Sigmoid colon (tissue), 4 donors: Measurements from ENCODE around the gene BRF1.

ENCODE experiments used
- CTCF ChIP-seq, 4 experiments: fragments of 450-650 bp in 3 of 4; fragments of 200-600 bp in 1 of 4; IDR thresholded peaks; one replicate each; pipeline ENCODE4 v1.5.1; 2016 to 2019; ENCODE audit warnings: antibody characterized with exemption in 4 of 4, mild to moderate bottlenecking in 3 of 4, moderate library complexity in 2 of 4
- EP300 ChIP-seq, 4 donors: sonication (generic); formaldehyde crosslinking; IDR thresholded peaks; one replicate each; pipeline ENCODE4 v1.6.1; 2017; ENCODE audit warnings: antibody characterized with exemption in 4 of 4
- POLR2A ChIP-seq, 2 donors: fragments of 450-650 bp; IDR thresholded peaks; one replicate each; pipeline ENCODE4 v1.6.1; 2016; ENCODE audit warnings: antibody characterized with exemption in 2 of 2, mild to moderate bottlenecking in 2 of 2, moderate library complexity in 2 of 2
- POLR2AphosphoS5 ChIP-seq, 4 donors: sonication (generic); formaldehyde crosslinking; IDR thresholded peaks; one replicate each; pipeline ENCODE4 v1.6.1; 2017; ENCODE audit warnings: antibody characterized with exemption in 4 of 4

GRCh38 chr14:105211086-105211757 is 89.6 kb downstream of the BRF1 start:
- no peak for TF ChIP-seq CTCF (IDR thresholded peaks at IDR 0.05)
- no peak for TF ChIP-seq POLR2AphosphoS5 (IDR thresholded peaks at IDR 0.05)
- no peak for TF ChIP-seq EP300 (IDR thresholded peaks at IDR 0.05)
- TF ChIP-seq POLR2A (IDR thresholded peaks at IDR 0.05): no peak
